ENCODE measurements around the gene SLC9A6. TPM values are rescaled to one million over a fixed set of nuclear protein-coding genes. Genes with fewer than 3 reads are reported as not detected.

SLC9A6 gene
- total and polyA plus RNA-seq, 2 of the 8 experiments (the other 6 are each of a cell fraction or from before 2014, with no cell fraction given) = 8.0 to 14.1 TPM

DNA sequence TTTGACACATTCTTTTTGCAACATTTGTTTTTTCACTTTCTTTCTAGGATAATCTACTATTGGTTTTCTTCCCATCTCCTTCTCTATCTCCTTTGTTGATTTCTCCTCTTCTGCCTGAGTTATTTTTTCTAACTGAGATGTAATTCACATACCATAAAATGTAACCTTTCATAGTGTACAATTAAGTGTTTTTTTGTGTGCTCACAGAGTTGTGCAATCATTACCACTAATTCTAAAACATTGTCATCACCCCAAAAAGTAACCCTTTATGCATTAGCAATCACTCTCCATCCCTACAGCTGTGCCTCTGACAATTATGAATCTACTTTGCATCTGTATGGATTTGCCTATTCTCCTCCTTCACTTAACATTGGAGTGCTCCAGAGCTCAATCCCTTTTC is 95.5 kb downstream of the SLC9A6 start:
- no peak overlapping the region for H4K5ac ChIP-seq (ENCODE audit: insufficient read length, low read depth, low read length)

More for the DNA sequence above, 95.5 kb downstream of the SLC9A6 start:
- Histone ChIP-seq H4K91ac (replicated peaks; ENCODE audit: insufficient read length, low read length) (no peak overlapping the region), H2BK15ac (ENCODE audit: low read length) (no peak overlapping the region), H3K18ac (ENCODE audit: extremely low read depth, low read length) (no peak overlapping the region), H2AFZ (ENCODE audit: low read length) (no peak overlapping the region), H3K14ac (ENCODE audit: insufficient read length) (no peak overlapping the region), H3K4me3 (ENCODE audit: extremely low read depth in 1 of 4, insufficient read depth in 2 of 4, low read depth in 3 of 4, low read length in 4 of 4) (no peak overlapping the region), H3K4me2 (ENCODE audit: insufficient read depth in 1 of 2, low read depth in 2 of 2, low read length in 2 of 2) (no peak overlapping the region), H3K36me3 (ENCODE audit: control insufficient read depth in 2 of 4, insufficient read depth in 4 of 4, low read length in 3 of 4) (no peaks in the 10 kb centered on the region), H3K23me2 (ENCODE audit: low read depth, low read length) (no peaks in the 10 kb centered on the region), H3K79me1 (ENCODE audit: low read depth, low read length) (no peaks in the 10 kb centered on the region), H3K23ac (ENCODE audit: insufficient read length) (no peak overlapping the region), H2BK5ac (ENCODE audit: low read depth, low read length) (no peak overlapping the region), H3K4me1 (replicated peaks in 1 of 4; ENCODE audit: control insufficient read depth in 3 of 4, insufficient read depth in 4 of 4, low read length in 3 of 4) (no peaks in the 10 kb centered on the region), H3K79me2 (ENCODE audit: control insufficient read depth in 1 of 2, insufficient read depth in 2 of 2, low read length in 2 of 2) (no peaks in the 10 kb centered on the region), H3K27me3 (replicated peaks in 1 of 4; ENCODE audit: control insufficient read depth in 3 of 4, extremely low read depth in 1 of 4, insufficient read depth in 3 of 4, low read length in 3 of 4) (no peaks in the 10 kb centered on the region), H3K56ac (replicated peaks; ENCODE audit: insufficient read length, low read depth, low read length) (no peak overlapping the region), H4K20me1 (replicated peaks in 1 of 2; ENCODE audit: control insufficient read depth in 1 of 2, insufficient read depth in 2 of 2, low read length in 2 of 2) (no peaks in the 10 kb centered on the region), H3K9me3 (ENCODE audit: insufficient read depth in 2 of 2, low read depth in 1 of 2, low read length in 1 of 2) (no peaks in the 10 kb centered on the region), H4K8ac (ENCODE audit: extremely low read depth, insufficient read depth, low read length) (no peak overlapping the region), H2BK20ac (ENCODE audit: low read length) (no peak overlapping the region), H2AK5ac (ENCODE audit: low read depth, low read length) (no peak overlapping the region), H3K9ac (replicated peaks in 1 of 4; ENCODE audit: extremely low read depth in 1 of 4, low read depth in 3 of 4, low read length in 3 of 4) (no peak overlapping the region), H2BK120ac (replicated peaks; ENCODE audit: low read depth, low read length) (no peak overlapping the region), H2BK12ac (ENCODE audit: low read depth, low read length) (no peak overlapping the region), H3K27ac (ENCODE audit: low read depth, low read length) (no peak overlapping the region), H3K4ac (replicated peaks; ENCODE audit: insufficient read length, low read depth, low read length) (no peak overlapping the region)
- CTCF ChIA-PET (ENCODE audit: partially characterized antibody) = interaction anchor here (0.7 kb wide), 1 partner anchor 783 kb away, joined by 3 read pairs; no protein-coding TSS in a partner anchor
- DNase-seq (ENCODE audit: low read depth in 1 of 2, low spot score in 2 of 2) (no peak), FAIRE-seq (no peak)
- POLR2A ChIA-PET (ENCODE audit: partially characterized antibody) = no interaction called here
- TF ChIP-seq TAF1 (IDR thresholded peaks at IDR 0.05; ENCODE audit: low read depth, low read length) = no peak
- TF ChIP-seq SIN3A (conservative IDR thresholded peaks at IDR 0.05 in 1 of 2, IDR thresholded peaks at IDR 0.05 in 1 of 2; ENCODE audit: low read depth in 1 of 2, low read length in 2 of 2) = no peak
- no peak for TF ChIP-seq CREB1 (IDR thresholded peaks at IDR 0.05)
- TF ChIP-seq HDAC6 (IDR thresholded peaks at IDR 0.05; ENCODE audit: low read depth, low read length) = no peak
- no peak for TF ChIP-seq CTBP2 (IDR thresholded peaks at IDR 0.05; ENCODE audit: borderline replicate concordance, insufficient read depth, insufficient read length, low read length)
- no peak for TF ChIP-seq CEBPB (IDR thresholded peaks at IDR 0.05; ENCODE audit: low read depth, low read length)
